HG02623 (cell line): ENCODE results near the gene ELL.

Experiments
- ATAC-seq: cut with Tn5 transposase; IDR thresholded peaks from one replicate; pipeline ENCODE4 v1.9.1; 2021; ENCODE audit warnings: moderate library complexity; ENCODE audit not compliant: unreplicated experiment

ELL gene

GRCh38 chr19:18450021-18450930 is 71.6 kb downstream of the ELL start:
- no peak for ATAC-seq

- no peak for ATAC-seq
Observed at GRCh38 chr19:18449552-18449951, 72.3 kb downstream of the ELL start.

GRCh38 chr19:18446811-18447359 is 75.0 kb downstream of the ELL start:
- no peak for ATAC-seq

GRCh38 chr19:18446145-18446810 is 75.6 kb downstream of the ELL start:
- ATAC-seq: no peak

GRCh38 chr19:18445262-18445948 is 76.5 kb downstream of the ELL start:
- no peak for ATAC-seq

GRCh38 chr19:18444513-18444912 is 77.4 kb downstream of the ELL start:
- ATAC-seq: no peak

- no peak for ATAC-seq
Observed at GRCh38 chr19:18443831-18444230, 78.0 kb downstream of the ELL start.

GRCh38 chr19:18443406-18443805 is 78.5 kb downstream of the ELL start:
- ATAC-seq: no peak

- ATAC-seq: no peak
Observed at GRCh38 chr19:18442941-18443340, 78.9 kb downstream of the ELL start.

GRCh38 chr19:18441804-18442788 is 79.8 kb downstream of the ELL start:
- no peak for ATAC-seq

- no peak for ATAC-seq
Observed at GRCh38 chr19:18440936-18441803, 80.7 kb downstream of the ELL start.

- ATAC-seq: no peak
Observed at GRCh38 chr19:18440415-18440877, 81.4 kb downstream of the ELL start.

- no peak for ATAC-seq
Observed at GRCh38 chr19:18439910-18440237, 82.0 kb downstream of the ELL start.

GRCh38 chr19:18439025-18439909 is 82.6 kb downstream of the ELL start:
- no peak for ATAC-seq

GRCh38 chr19:18438331-18439024 is 83.4 kb downstream of the ELL start:
- no peak for ATAC-seq

GRCh38 chr19:18437491-18438330 is 84.2 kb downstream of the ELL start, which contains the start of gene ISYNA1:
Gene ISYNA1, minus strand, starts transcription at chr19:18438133. Its CDS starts 154 bp downstream, at chr19:18437979.
- no peak for ATAC-seq
